ENCODE measurements around the gene VAV3. TPM values are rescaled to one million over a fixed set of nuclear protein-coding genes. Genes with fewer than 3 reads are reported as not detected.

Gene VAV3
- total RNA-seq, 1 donor from 2014 or later, result 2.6 TPM

- H4K20me1 ChIP-seq (ENCODE audit: insufficient read depth, low read length), result no peaks in the 10 kb centered on the region
- no peak overlapping the region for H3K4me3 Mint-ChIP-seq (ENCODE audit: unreplicated experiment)
- no peaks in the 10 kb centered on the region for H3K79me2 ChIP-seq (ENCODE audit: insufficient read depth, low read length)
- TF ChIP-seq CTCF (IDR thresholded peaks at IDR 0.05; ENCODE audit: insufficient read depth, low read depth, low read length) (no peak), EZH2 (IDR thresholded peaks at IDR 0.05; ENCODE audit: insufficient read depth, low read length) (no peak)
- H2AFZ ChIP-seq (ENCODE audit: low read depth, low read length), result no peak overlapping the region
- FAIRE-seq (no peak), DNase-seq (ENCODE audit: low read depth) (no peak)
- H3K4me2 ChIP-seq (ENCODE audit: low read length), result no peak overlapping the region
- no peaks in the 10 kb centered on the region for H3K4me1 Mint-ChIP-seq (ENCODE audit: low read depth, unreplicated experiment)
- no peak overlapping the region for H3K4me3 ChIP-seq (ENCODE audit: insufficient read depth, low read depth, low read length)
- H3K9me3 Mint-ChIP-seq (ENCODE audit: unreplicated experiment), result no peaks in the 10 kb centered on the region
- peaks cover 11% of the 10 kb centered on the region for H3K4me1 ChIP-seq (ENCODE audit: insufficient read depth, low read length)
- no peak overlapping the region for H3K9ac ChIP-seq (ENCODE audit: low read length)
- H3K36me3 ChIP-seq (ENCODE audit: insufficient read depth, low read length), result no peaks in the 10 kb centered on the region
- no peaks in the 10 kb centered on the region for H3K9me3 ChIP-seq (ENCODE audit: insufficient read depth, low read depth, low read length)
- no peaks in the 10 kb centered on the region for H3K36me3 Mint-ChIP-seq (ENCODE audit: low read depth, unreplicated experiment)
- no peaks in the 10 kb centered on the region for H3K27me3 ChIP-seq (ENCODE audit: insufficient read depth, low read length)
- H3K27me3 Mint-ChIP-seq (ENCODE audit: low read depth, unreplicated experiment), result no peaks in the 10 kb centered on the region
- H3K27ac ChIP-seq (ENCODE audit: low read depth, low read length), result no peak overlapping the region
- no peak overlapping the region for H3K27ac Mint-ChIP-seq (ENCODE audit: unreplicated experiment)
Measured at GRCh38 chr1:107643766-107644165, 321.2 kb downstream of the VAV3 start.

GRCh38 chr1:107640207-107640606, 324.8 kb downstream of the VAV3 start:
- Histone ChIP-seq H3K4me2 (ENCODE audit: low read length) (no peak overlapping the region), H3K4me1 (ENCODE audit: insufficient read depth, low read length) (no peaks in the 10 kb centered on the region), H4K20me1 (ENCODE audit: insufficient read depth, low read length) (no peaks in the 10 kb centered on the region), H3K4me3 (ENCODE audit: insufficient read depth, low read depth, low read length) (no peak overlapping the region), H3K9me3 (ENCODE audit: insufficient read depth, low read depth, low read length) (no peaks in the 10 kb centered on the region), H2AFZ (ENCODE audit: low read depth, low read length) (no peak overlapping the region), H3K27me3 (ENCODE audit: insufficient read depth, low read length) (no peaks in the 10 kb centered on the region), H3K9ac (ENCODE audit: low read length) (no peak overlapping the region), H3K27ac (ENCODE audit: low read depth, low read length) (no peak overlapping the region), H3K36me3 (ENCODE audit: insufficient read depth, low read length) (no peaks in the 10 kb centered on the region), H3K79me2 (ENCODE audit: insufficient read depth, low read length) (no peaks in the 10 kb centered on the region)
- TF ChIP-seq EZH2 (IDR thresholded peaks at IDR 0.05; ENCODE audit: insufficient read depth, low read length), result no peak
- no peak for TF ChIP-seq CTCF (IDR thresholded peaks at IDR 0.05; ENCODE audit: insufficient read depth, low read depth, low read length)
- DNase-seq (ENCODE audit: low read depth) (no peak), FAIRE-seq (no peak)
- H3K4me1 Mint-ChIP-seq (ENCODE audit: low read depth, unreplicated experiment), result no peaks in the 10 kb centered on the region
- H3K4me3 Mint-ChIP-seq (ENCODE audit: unreplicated experiment), result no peak overlapping the region
- H3K36me3 Mint-ChIP-seq (ENCODE audit: low read depth, unreplicated experiment), result no peaks in the 10 kb centered on the region
- no peaks in the 10 kb centered on the region for H3K9me3 Mint-ChIP-seq (ENCODE audit: unreplicated experiment)
- H3K27ac Mint-ChIP-seq (ENCODE audit: unreplicated experiment), result no peak overlapping the region
- H3K27me3 Mint-ChIP-seq (ENCODE audit: low read depth, unreplicated experiment), result no peaks in the 10 kb centered on the region

GRCh38 chr1:107637101-107637500, 327.9 kb downstream of the VAV3 start:
- Mint-ChIP-seq H3K27ac (ENCODE audit: unreplicated experiment) (no peak overlapping the region), H3K4me1 (ENCODE audit: low read depth, unreplicated experiment) (no peaks in the 10 kb centered on the region), H3K27me3 (ENCODE audit: low read depth, unreplicated experiment) (no peaks in the 10 kb centered on the region), H3K36me3 (ENCODE audit: low read depth, unreplicated experiment) (no peaks in the 10 kb centered on the region), H3K4me3 (ENCODE audit: unreplicated experiment) (no peak overlapping the region), H3K9me3 (ENCODE audit: unreplicated experiment) (peaks cover 2% of the 10 kb centered on the region)
- H3K27ac ChIP-seq (ENCODE audit: low read depth, low read length), result no peak overlapping the region
- no peaks in the 10 kb centered on the region for H4K20me1 ChIP-seq (ENCODE audit: insufficient read depth, low read length)
- no peaks in the 10 kb centered on the region for H3K27me3 ChIP-seq (ENCODE audit: insufficient read depth, low read length)
- no peak overlapping the region for H3K9ac ChIP-seq (ENCODE audit: low read length)
- no peaks in the 10 kb centered on the region for H3K79me2 ChIP-seq (ENCODE audit: insufficient read depth, low read length)
- TF ChIP-seq EZH2 (IDR thresholded peaks at IDR 0.05; ENCODE audit: insufficient read depth, low read length), result no peak
- TF ChIP-seq CTCF (IDR thresholded peaks at IDR 0.05; ENCODE audit: insufficient read depth, low read depth, low read length), result no peak
- FAIRE-seq, result no peak
- no peaks in the 10 kb centered on the region for H3K9me3 ChIP-seq (ENCODE audit: insufficient read depth, low read depth, low read length)
- no peaks in the 10 kb centered on the region for H3K36me3 ChIP-seq (ENCODE audit: insufficient read depth, low read length)
- no peaks in the 10 kb centered on the region for H3K4me1 ChIP-seq (ENCODE audit: insufficient read depth, low read length)
- H3K4me2 ChIP-seq (ENCODE audit: low read length), result no peak overlapping the region
- peak; percentile 41 for DNase-seq (ENCODE audit: low read depth)
- H3K4me3 ChIP-seq (ENCODE audit: insufficient read depth, low read depth, low read length), result no peak overlapping the region
- no peak overlapping the region for H2AFZ ChIP-seq (ENCODE audit: low read depth, low read length)

All from astrocyte (in vitro differentiated cells and primary cell).